Panc1 (cell line): ENCODE results near the gene ARL6IP4. TPM values are rescaled to one million over a fixed set of nuclear protein-coding genes. Genes with fewer than 3 reads are reported as not detected.

Source experiments
- ATAC-seq: fragments of 200-7000 bp; cut with Tn5 transposase; 2 replicates; pipeline ENCODE4 v1.9.1; 2020; ENCODE audit warnings: mild to moderate bottlenecking, moderate library complexity
- BruUV-seq: library from RNA; stranded (reverse); fragments of 400-500 nt; replicated peaks from 2 replicates; lab custom pipeline; 2021; lab: Mats Ljungman, UMichigan
- CTCF ChIA-PET: fragments of 300-600 bp; sonication (Branson Sonifier 250); formaldehyde crosslinking; loops from one replicate; lab custom pipeline; 2022; ENCODE audit warnings: antibody characterized with exemption; lab: Charles Lee
- POLR2A ChIA-PET: fragments of 300-600 bp; sonication (Branson Sonifier 250); formaldehyde crosslinking; loops from one replicate; lab custom pipeline; 2022; ENCODE audit warnings: antibody characterized with exemption; lab: Charles Lee
- DNase-seq: peaks from one replicate; pipeline ENCODE4 v3.0.0-alpha.2; 2010; ENCODE audit warnings: low read depth, low spot score
- H3K27ac ChIP-seq: 2 replicates; pipeline ENCODE4 v1.5.1; 2011; ENCODE audit warnings: mild to moderate bottlenecking, low read length, inconsistent platforms
- H3K27me3 ChIP-seq: fragments of 200-500 bp; sonication (Bioruptor generic); 2 replicates; pipeline ENCODE4 v1.6.0; 2014; ENCODE audit warnings: low read length, inconsistent platforms; ENCODE audit not compliant: control insufficient read depth, insufficient read depth
- H3K36me3 ChIP-seq: fragments of 200-500 bp; sonication (Bioruptor generic); 2 replicates; pipeline ENCODE4 v1.5.1; 2014; ENCODE audit warnings: inconsistent platforms, mild to moderate bottlenecking, low read length, moderate library complexity; ENCODE audit not compliant: control insufficient read depth, insufficient read depth
- H3K4me1 ChIP-seq: 2 replicates; pipeline ENCODE4 v1.5.1; 2011; ENCODE audit warnings: inconsistent platforms, mild to moderate bottlenecking, low read length, moderate library complexity; ENCODE audit not compliant: control insufficient read depth, insufficient read depth
- H3K4me3 ChIP-seq, 2 experiments: 2 replicates each; pipeline ENCODE4 v1.5.1; 2011 to 2012; ENCODE audit warnings: low read depth in 2 of 2, low read length in 2 of 2, mild to moderate bottlenecking in 2 of 2, inconsistent platforms in 1 of 2, moderate library complexity in 1 of 2
- H3K9me3 ChIP-seq: fragments of 200-500 bp; sonication (Bioruptor generic); 2 replicates; pipeline ENCODE4 v1.5.1; 2014; ENCODE audit warnings: low read depth, mild to moderate bottlenecking, inconsistent platforms, low read length, moderate library complexity; ENCODE audit not compliant: control insufficient read depth, insufficient read depth
- CTCF ChIP-seq: fragments of 450-650 bp; IDR thresholded peaks from 2 replicates; pipeline ENCODE4 v1.5.1; 2017; ENCODE audit warnings: mild to moderate bottlenecking
- POLR2AphosphoS5 ChIP-seq: IDR thresholded peaks from 2 replicates; pipeline ENCODE4 v1.6.1; 2012; ENCODE audit warnings: mild to moderate bottlenecking, low read depth, low read length, moderate library complexity
- REST ChIP-seq, 2 experiments: IDR thresholded peaks; 2 replicates each; pipeline ENCODE4 v1.6.1; 2011 to 2012; ENCODE audit warnings: low read depth in 2 of 2, control low read depth in 1 of 2, low read length in 1 of 2, mild to moderate bottlenecking in 1 of 2, moderate library complexity in 1 of 2; ENCODE audit not compliant: insufficient read depth in 1 of 2
- SIN3A ChIP-seq: IDR thresholded peaks from 2 replicates; pipeline ENCODE4 v1.6.1; 2012; ENCODE audit warnings: low read depth, mild to moderate bottlenecking, low read length, moderate library complexity, borderline replicate concordance; ENCODE audit not compliant: insufficient read depth
- TCF7L2 ChIP-seq: IDR thresholded peaks from 2 replicates; pipeline ENCODE4 v1.6.1; 2011; ENCODE audit warnings: mild to moderate bottlenecking, low read depth, low read length, inconsistent platforms
- in situ Hi-C: cut with HindIII; loops from 2 replicates; pipeline ENCODE4 v1.10.0; 2016; ENCODE audit warnings: low sequenced_read_pairs, low pct_unique_long_range_greater_than_20kb
- intact Hi-C: fragments of 100-400 bp; cut with micrococcal nuclease; formaldehyde crosslinking; loops from one replicate; pipeline ENCODE4 v1.10.0; 2022; ENCODE audit not compliant: unreplicated experiment
- total RNA-seq: library from RNA; stranded (reverse); gene quantifications from one replicate; pipeline ENCODE4 v1.2.1, GENCODE V29; 2021; ENCODE audit not compliant: unreplicated experiment

ARL6IP4 gene
- total RNA-seq, 1 experiment from 2014 or later, result 184 TPM

GRCh38 chr12:122975790-122976647 is 4.5 kb upstream of the ARL6IP4 start:
- Histone ChIP-seq H3K4me3 (peak overlapping the region; percentile 95 to 98), H3K27ac (peak overlapping the region; percentile 98), H3K4me1 (peaks cover 19% of the 10 kb centered on the region), H3K27me3 (no peaks in the 10 kb centered on the region), H3K36me3 (peaks cover 7% of the 10 kb centered on the region; the same call in 1 of the 2 replicates), H3K9me3 (no peaks in the 10 kb centered on the region)
- ATAC-seq, result no peak
- no peak for DNase-seq
- POLR2A ChIA-PET, result interaction anchor here (0.5 kb wide), 1 partner anchor 96 kb away, joined by 3 read pairs; no protein-coding TSS in a partner anchor
- in situ Hi-C loops (no loop called here), intact Hi-C loops (no loop called here)
- no TSS peak for BruUV-seq
- CTCF ChIA-PET, result no interaction called here
- TF ChIP-seq REST (IDR thresholded peaks at IDR 0.05; ENCODE audit: insufficient read depth in 1 of 2, low read depth in 2 of 2, low read length in 1 of 2) (no peak), POLR2AphosphoS5 (no peak), CTCF (no peak), TCF7L2 (no peak), SIN3A (no peak)

- intact Hi-C loops, result no loop called here
- BruUV-seq, result no TSS peak
Observed at GRCh38 chr12:122976648-122976975, 3.9 kb upstream of the ARL6IP4 start.

More at GRCh38 chr12:122976648-122976975, 3.9 kb upstream of the ARL6IP4 start:
- CTCF ChIA-PET, result no interaction called here
- TF ChIP-seq REST (IDR thresholded peaks at IDR 0.05; ENCODE audit: insufficient read depth in 1 of 2, low read depth in 2 of 2, low read length in 1 of 2) (no peak), CTCF (no peak), SIN3A (no peak), POLR2AphosphoS5 (no peak), TCF7L2 (no peak)
- no peaks in the 10 kb centered on the region for H3K27me3 ChIP-seq
- DNase-seq (no peak), ATAC-seq (no peak)
- peak overlapping the region; percentile 95 to 98; a peak in 2 of 4 replicates for H3K4me3 ChIP-seq
- H3K36me3 ChIP-seq, result peaks cover 7% of the 10 kb centered on the region; the same call in 1 of the 2 replicates
- H3K27ac ChIP-seq, result peak overlapping the region; percentile 98
- POLR2A ChIA-PET, result no interaction called here
- in situ Hi-C loops, result no loop called here
- peaks cover 21% of the 10 kb centered on the region for H3K4me1 ChIP-seq
- H3K9me3 ChIP-seq, result no peaks in the 10 kb centered on the region
